MM.1S (cell line): ENCODE results near the gene DDN.

Experiments
- DNase-seq: peaks from one replicate; pipeline ENCODE4 v3.0.0-alpha.2; 2015
- H2AFZ ChIP-seq: fragments of 300-600 bp; sonication (generic); 2 replicates; pipeline ENCODE4 v1.6.0; 2016; ENCODE audit warnings: antibody characterized with exemption, low read length
- H3F3A ChIP-seq: fragments of 300-600 bp; sonication (generic); 2 replicates; pipeline ENCODE4 v1.6.1; 2016; ENCODE audit warnings: mild to moderate bottlenecking, antibody characterized with exemption, low read length, moderate library complexity, mixed read lengths; ENCODE audit not compliant: insufficient read depth
- H3K27ac ChIP-seq: fragments of 300-600 bp; sonication (generic); 2 replicates; pipeline ENCODE4 v1.5.1; 2016; ENCODE audit warnings: mild to moderate bottlenecking, low read length
- H3K27me3 ChIP-seq: fragments of 300-600 bp; sonication (generic); replicated peaks from 2 replicates; pipeline ENCODE4 v1.6.0; 2016; ENCODE audit warnings: low read length; ENCODE audit not compliant: insufficient read depth
- H3K36me3 ChIP-seq: fragments of 300-600 bp; sonication (generic); replicated peaks from 2 replicates; pipeline ENCODE4 v1.6.1; 2016; ENCODE audit warnings: mild to moderate bottlenecking, low read length, mixed read lengths; ENCODE audit not compliant: insufficient read depth
- H3K4me1 ChIP-seq: fragments of 300-600 bp; sonication (generic); 2 replicates; pipeline ENCODE4 v1.6.1; 2016; ENCODE audit warnings: low read length, mixed read lengths
- H3K4me2 ChIP-seq: fragments of 300-600 bp; sonication (generic); 2 replicates; pipeline ENCODE4 v1.6.0; 2016; ENCODE audit warnings: low read depth, low read length
- H3K4me3 ChIP-seq: fragments of 300-600 bp; sonication (generic); 2 replicates; pipeline ENCODE4 v1.5.1; 2016; ENCODE audit warnings: low read length, mixed read lengths
- H3K79me2 ChIP-seq: fragments of 300-600 bp; sonication (generic); 2 replicates; pipeline ENCODE4 v1.6.1; 2016; ENCODE audit warnings: mixed run types, low read length, mixed read lengths
- H3K9ac ChIP-seq: fragments of 300-600 bp; sonication (generic); 2 replicates; pipeline ENCODE4 v1.6.1; 2016; ENCODE audit warnings: low read length, mixed read lengths
- H3K9me2 ChIP-seq: fragments of 300-600 bp; sonication (generic); replicated peaks from 2 replicates; pipeline ENCODE4 v1.6.1; 2016; ENCODE audit warnings: mild to moderate bottlenecking, low read length, mixed read lengths; ENCODE audit not compliant: insufficient read depth
- H3K9me3 ChIP-seq: fragments of 300-600 bp; sonication (generic); replicated peaks from 2 replicates; pipeline ENCODE4 v1.6.1; 2016; ENCODE audit warnings: mild to moderate bottlenecking, low read length, mixed read lengths; ENCODE audit not compliant: insufficient read depth
- H4K20me1 ChIP-seq: fragments of 300-600 bp; sonication (generic); 2 replicates; pipeline ENCODE4 v1.6.1; 2016; ENCODE audit warnings: mild to moderate bottlenecking, low read length, moderate library complexity, mixed read lengths; ENCODE audit not compliant: insufficient read depth
- CTCF ChIP-seq: fragments of 300-600 bp; sonication (generic); IDR thresholded peaks from 2 replicates; pipeline ENCODE4 v1.5.1; 2016; ENCODE audit warnings: antibody characterized with exemption, low read length, mixed read lengths
- EZH2 ChIP-seq: fragments of 300-600 bp; sonication (generic); optimal IDR thresholded peaks from 2 replicates; pipeline ENCODE3; 2017; ENCODE audit warnings: low read depth, mild to moderate bottlenecking, antibody characterized with exemption, low read length, mixed read lengths
- EZH2phosphoT487 ChIP-seq: fragments of 300-600 bp; sonication (generic); IDR thresholded peaks from 2 replicates; pipeline ENCODE4 v1.6.1; 2018; ENCODE audit warnings: antibody characterized with exemption, low read length

DDN gene

DNA sequence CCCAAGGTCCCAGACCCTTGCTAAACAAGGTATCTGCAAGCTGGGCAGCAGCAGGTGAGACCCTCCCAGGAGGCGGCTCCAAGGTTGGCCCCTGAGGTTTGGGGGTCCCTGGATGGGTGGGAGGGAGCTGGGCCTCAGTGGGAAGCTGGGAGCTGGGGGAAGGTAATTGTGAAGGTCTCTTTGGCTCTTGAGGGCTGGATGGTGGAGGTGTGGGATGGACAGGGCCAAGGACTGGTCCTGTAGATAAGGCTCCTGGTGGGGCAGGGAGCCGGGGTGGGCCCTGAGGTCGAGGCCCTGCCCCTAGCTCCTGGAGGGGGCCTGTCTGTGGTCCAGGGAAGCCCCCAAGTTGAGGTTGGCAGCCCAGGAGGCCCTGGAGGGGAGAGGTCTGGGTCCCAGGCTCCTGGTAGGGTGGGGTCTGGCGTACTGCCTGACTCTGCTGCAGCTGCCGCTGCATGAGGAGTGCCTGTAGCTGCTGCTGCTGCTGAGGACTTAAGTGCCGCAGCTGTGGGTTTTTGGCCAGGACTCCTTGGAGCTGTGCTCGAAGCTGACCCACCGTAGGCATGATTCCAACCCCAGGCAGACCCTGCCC is 32.5 kb upstream of the DDN start:
- no peaks in the 10 kb centered on the region for H3K9me3 ChIP-seq
- no peaks in the 10 kb centered on the region for H3K27me3 ChIP-seq
- H4K20me1 ChIP-seq = no peaks in the 10 kb centered on the region
- H2AFZ ChIP-seq = no peak overlapping the region
- H3K4me3 ChIP-seq = no peak overlapping the region
- H3K36me3 ChIP-seq = no peaks in the 10 kb centered on the region; the same call in 1 of the 2 replicates
- H3K9ac ChIP-seq = no peak overlapping the region
- DNase-seq = no peak
- H3K4me1 ChIP-seq = no peaks in the 10 kb centered on the region
- H3K27ac ChIP-seq = no peak overlapping the region
- no peaks in the 10 kb centered on the region for H3K79me2 ChIP-seq
- H3K4me2 ChIP-seq = no peak overlapping the region
- H3F3A ChIP-seq = no peaks in the 10 kb centered on the region
- no peaks in the 10 kb centered on the region for H3K9me2 ChIP-seq
- TF ChIP-seq EZH2 (no peak), EZH2phosphoT487 (no peak), CTCF (no peak)

DNA sequence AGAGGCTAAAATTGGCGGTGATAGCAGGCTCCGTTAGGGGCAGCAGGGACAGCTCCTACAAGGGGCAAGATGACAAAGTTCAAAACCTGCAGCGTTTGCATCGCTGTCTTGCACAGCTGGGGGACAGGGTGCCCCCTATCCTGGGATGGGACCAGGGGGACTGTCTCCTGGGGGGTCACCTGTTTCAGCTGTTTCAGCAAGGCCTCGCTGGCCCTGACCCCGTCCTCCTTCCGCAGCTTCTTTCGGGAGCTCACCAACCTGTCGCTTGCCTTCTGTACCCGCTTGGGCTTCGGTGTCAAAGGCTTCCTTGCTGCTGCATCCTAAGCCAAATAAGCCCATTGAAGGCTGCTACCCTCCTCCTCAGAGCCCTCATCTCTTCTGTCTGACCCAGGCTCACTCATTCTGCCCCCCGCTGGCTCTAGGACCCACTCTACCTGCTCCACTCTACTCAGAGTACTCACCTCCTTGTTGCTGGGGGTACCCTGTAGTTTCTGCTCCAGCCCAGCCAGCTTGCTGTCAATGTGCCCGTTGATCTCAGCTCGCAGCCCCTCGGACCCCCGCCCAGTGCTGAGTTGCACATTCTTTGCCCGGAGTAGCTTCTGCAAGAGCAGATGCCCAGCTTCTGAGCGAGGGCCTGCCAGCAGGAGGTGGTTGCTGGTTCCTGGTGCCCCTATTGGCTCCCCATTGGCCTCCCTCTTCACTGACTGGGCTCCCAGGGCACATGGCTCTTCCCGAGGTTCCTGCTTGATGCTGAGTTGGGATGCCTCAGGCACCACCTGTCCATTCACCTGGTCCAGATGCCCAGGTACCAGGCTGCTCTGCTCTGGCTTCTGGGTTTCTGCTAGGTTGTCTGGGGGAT is 31.8 kb upstream of the DDN start:
- Histone ChIP-seq H3K79me2 (no peaks in the 10 kb centered on the region), H3K4me3 (no peak overlapping the region), H3K9me2 (no peaks in the 10 kb centered on the region), H3K36me3 (no peaks in the 10 kb centered on the region; the same call in 1 of the 2 replicates), H3K9me3 (no peaks in the 10 kb centered on the region), H3K9ac (no peak overlapping the region), H4K20me1 (no peaks in the 10 kb centered on the region), H3K27ac (no peak overlapping the region), H3K4me2 (no peak overlapping the region), H2AFZ (no peak overlapping the region), H3F3A (no peaks in the 10 kb centered on the region), H3K4me1 (no peaks in the 10 kb centered on the region), H3K27me3 (no peaks in the 10 kb centered on the region)
- DNase-seq = no peak
- TF ChIP-seq EZH2 (no peak), CTCF (no peak), EZH2phosphoT487 (no peak)

DNA sequence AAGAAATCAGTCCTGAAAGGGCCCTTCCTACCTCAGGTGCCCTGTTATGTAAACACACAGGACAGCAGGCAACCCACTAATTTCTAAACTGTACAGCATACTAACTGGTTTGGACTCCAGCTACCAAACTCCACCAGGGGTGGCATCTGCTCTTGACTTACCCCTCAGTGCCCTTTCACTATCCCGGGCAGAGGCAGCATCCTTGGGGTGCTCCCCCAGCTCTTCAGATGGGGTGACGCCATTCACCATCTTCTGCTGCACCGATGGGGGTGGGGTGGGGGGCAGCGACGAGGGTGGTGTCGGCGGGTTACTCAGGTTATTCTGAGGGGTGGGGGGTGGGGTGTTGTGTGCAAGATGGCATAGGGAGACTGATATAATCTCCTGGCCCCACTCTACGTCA is 30.9 kb upstream of the DDN start:
- Histone ChIP-seq H3K27me3 (no peaks in the 10 kb centered on the region), H2AFZ (no peak overlapping the region), H4K20me1 (no peaks in the 10 kb centered on the region), H3F3A (no peaks in the 10 kb centered on the region), H3K9me3 (no peaks in the 10 kb centered on the region), H3K4me1 (no peaks in the 10 kb centered on the region), H3K4me3 (no peak overlapping the region), H3K27ac (no peak overlapping the region), H3K4me2 (no peak overlapping the region), H3K9me2 (no peaks in the 10 kb centered on the region), H3K36me3 (no peaks in the 10 kb centered on the region; the same call in 1 of the 2 replicates), H3K79me2 (no peaks in the 10 kb centered on the region), H3K9ac (no peak overlapping the region)
- no peak for TF ChIP-seq EZH2phosphoT487
- TF ChIP-seq EZH2 = no peak
- no peak for TF ChIP-seq CTCF
- DNase-seq = no peak
